ENCODE results near the gene ACBD6. TPM values are rescaled to one million over a fixed set of nuclear protein-coding genes. Genes with fewer than 3 reads are reported as not detected.

The ACBD6 gene
- total and polyA plus RNA-seq, 2 experiments from 2014 or later: 75.7 to 88.8 TPM

- H3K4me3 ChIP-seq: no peak overlapping the region
- H3K27me3 ChIP-seq (ENCODE audit: insufficient read depth): no peaks in the 10 kb centered on the region
- no peaks in the 10 kb centered on the region for H3K36me3 Mint-ChIP-seq (ENCODE audit: low read depth)
- no peaks in the 10 kb centered on the region for H3K79me2 ChIP-seq (replicated peaks; ENCODE audit: insufficient read depth)
- H3K9me3 Mint-ChIP-seq: no peaks in the 10 kb centered on the region; the same call in 2 of the 3 replicates
- no peak for ATAC-seq
- no peak overlapping the region for H3K4me3 Mint-ChIP-seq
- peaks cover 12% of the 10 kb centered on the region for H3K4me1 ChIP-seq (ENCODE audit: insufficient read depth)
- no peaks in the 10 kb centered on the region for H3K9me2 ChIP-seq (ENCODE audit: insufficient read depth)
- no peaks in the 10 kb centered on the region for H3K27me3 Mint-ChIP-seq (ENCODE audit: insufficient read depth, low read depth, poor library complexity)
- peaks cover 17% of the 10 kb centered on the region for H3K4me1 Mint-ChIP-seq
- no peak overlapping the region; the same call in 1 of the 2 replicates for H3K27ac Mint-ChIP-seq
- H3K27ac ChIP-seq (ENCODE audit: low read depth): no peak overlapping the region
- H4K20me1 ChIP-seq (replicated peaks; ENCODE audit: insufficient read depth): no peaks in the 10 kb centered on the region
- H2AFZ ChIP-seq: peak overlapping the region; percentile 91; the same call in 1 of the 2 replicates
- DNase-seq (ENCODE audit: low spot score): no peak
- H3K36me3 ChIP-seq (ENCODE audit: insufficient read depth): no peaks in the 10 kb centered on the region
- H3F3A ChIP-seq (replicated peaks; ENCODE audit: low read depth): no peaks in the 10 kb centered on the region
- H3K4me2 ChIP-seq: no peak overlapping the region
- TF ChIP-seq EZH2phosphoT487 (IDR thresholded peaks at IDR 0.05; ENCODE audit: unreplicated experiment): no peak
- TF ChIP-seq ETS1 (IDR thresholded peaks at IDR 0.05): no peak
- TF ChIP-seq STAT1 (IDR thresholded peaks at IDR 0.05; ENCODE audit: unreplicated experiment): no peak
Measured at GRCh38 chr1:180542838-180543145, 40.4 kb upstream of the ACBD6 start.

DNA sequence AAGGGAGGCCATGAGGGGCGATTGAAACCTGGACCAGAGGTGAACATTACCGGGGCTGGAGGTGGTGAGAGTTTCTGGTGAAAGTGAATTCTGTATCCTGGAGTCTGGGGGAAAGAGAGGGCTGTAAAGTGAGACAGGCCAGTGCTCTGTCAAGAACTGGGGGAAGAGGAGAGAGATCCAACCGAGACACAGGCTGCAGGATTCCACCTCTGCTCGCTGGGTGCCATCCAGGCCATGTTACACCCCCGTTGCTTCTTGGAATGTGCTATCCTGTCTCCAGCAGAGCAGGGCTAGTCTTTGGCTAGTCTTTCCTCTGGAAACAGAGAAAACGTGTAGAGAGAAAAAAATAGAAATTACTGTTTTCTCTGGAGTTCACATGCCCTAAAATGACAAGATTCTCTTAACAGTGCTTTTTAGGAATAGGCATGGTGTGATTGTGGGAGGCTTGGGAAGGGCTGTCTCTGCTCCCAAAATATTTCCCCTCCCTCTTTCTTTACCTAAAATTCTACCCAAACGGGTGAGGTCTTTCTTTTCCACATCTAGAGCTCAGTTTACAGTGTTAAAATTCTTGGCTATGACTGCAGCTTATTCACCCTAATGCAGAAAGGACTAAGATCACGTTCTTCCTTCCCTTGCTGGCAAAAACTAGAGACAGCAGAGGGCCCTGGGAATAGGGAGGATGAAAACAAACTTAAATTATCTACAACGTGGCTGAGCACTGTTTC, 39.9 kb upstream of the ACBD6 start:
- Histone ChIP-seq H3K9me2 (ENCODE audit: insufficient read depth) (no peaks in the 10 kb centered on the region), H3F3A (replicated peaks; ENCODE audit: low read depth) (no peaks in the 10 kb centered on the region), H3K36me3 (ENCODE audit: insufficient read depth) (no peaks in the 10 kb centered on the region), H3K27ac (ENCODE audit: low read depth) (no peak overlapping the region), H3K27me3 (ENCODE audit: insufficient read depth) (no peaks in the 10 kb centered on the region), H3K4me3 (no peak overlapping the region), H2AFZ (peak overlapping the region; percentile 91), H3K4me2 (no peak overlapping the region; the same call in 1 of the 2 replicates), H4K20me1 (replicated peaks; ENCODE audit: insufficient read depth) (no peaks in the 10 kb centered on the region), H3K79me2 (replicated peaks; ENCODE audit: insufficient read depth) (no peaks in the 10 kb centered on the region), H3K4me1 (ENCODE audit: insufficient read depth) (peaks cover 12% of the 10 kb centered on the region)
- DNase-seq (ENCODE audit: low spot score) (peak; percentile 35), ATAC-seq (peak; percentile 96)
- Mint-ChIP-seq H3K4me1 (peaks cover 17% of the 10 kb centered on the region), H3K4me3 (no peak overlapping the region), H3K27ac (peak overlapping the region; percentile 34), H3K36me3 (ENCODE audit: low read depth) (no peaks in the 10 kb centered on the region), H3K9me3 (no peaks in the 10 kb centered on the region; the same call in 2 of the 3 replicates), H3K27me3 (ENCODE audit: insufficient read depth, low read depth, poor library complexity) (no peaks in the 10 kb centered on the region)
- TF ChIP-seq, protein P1, sequence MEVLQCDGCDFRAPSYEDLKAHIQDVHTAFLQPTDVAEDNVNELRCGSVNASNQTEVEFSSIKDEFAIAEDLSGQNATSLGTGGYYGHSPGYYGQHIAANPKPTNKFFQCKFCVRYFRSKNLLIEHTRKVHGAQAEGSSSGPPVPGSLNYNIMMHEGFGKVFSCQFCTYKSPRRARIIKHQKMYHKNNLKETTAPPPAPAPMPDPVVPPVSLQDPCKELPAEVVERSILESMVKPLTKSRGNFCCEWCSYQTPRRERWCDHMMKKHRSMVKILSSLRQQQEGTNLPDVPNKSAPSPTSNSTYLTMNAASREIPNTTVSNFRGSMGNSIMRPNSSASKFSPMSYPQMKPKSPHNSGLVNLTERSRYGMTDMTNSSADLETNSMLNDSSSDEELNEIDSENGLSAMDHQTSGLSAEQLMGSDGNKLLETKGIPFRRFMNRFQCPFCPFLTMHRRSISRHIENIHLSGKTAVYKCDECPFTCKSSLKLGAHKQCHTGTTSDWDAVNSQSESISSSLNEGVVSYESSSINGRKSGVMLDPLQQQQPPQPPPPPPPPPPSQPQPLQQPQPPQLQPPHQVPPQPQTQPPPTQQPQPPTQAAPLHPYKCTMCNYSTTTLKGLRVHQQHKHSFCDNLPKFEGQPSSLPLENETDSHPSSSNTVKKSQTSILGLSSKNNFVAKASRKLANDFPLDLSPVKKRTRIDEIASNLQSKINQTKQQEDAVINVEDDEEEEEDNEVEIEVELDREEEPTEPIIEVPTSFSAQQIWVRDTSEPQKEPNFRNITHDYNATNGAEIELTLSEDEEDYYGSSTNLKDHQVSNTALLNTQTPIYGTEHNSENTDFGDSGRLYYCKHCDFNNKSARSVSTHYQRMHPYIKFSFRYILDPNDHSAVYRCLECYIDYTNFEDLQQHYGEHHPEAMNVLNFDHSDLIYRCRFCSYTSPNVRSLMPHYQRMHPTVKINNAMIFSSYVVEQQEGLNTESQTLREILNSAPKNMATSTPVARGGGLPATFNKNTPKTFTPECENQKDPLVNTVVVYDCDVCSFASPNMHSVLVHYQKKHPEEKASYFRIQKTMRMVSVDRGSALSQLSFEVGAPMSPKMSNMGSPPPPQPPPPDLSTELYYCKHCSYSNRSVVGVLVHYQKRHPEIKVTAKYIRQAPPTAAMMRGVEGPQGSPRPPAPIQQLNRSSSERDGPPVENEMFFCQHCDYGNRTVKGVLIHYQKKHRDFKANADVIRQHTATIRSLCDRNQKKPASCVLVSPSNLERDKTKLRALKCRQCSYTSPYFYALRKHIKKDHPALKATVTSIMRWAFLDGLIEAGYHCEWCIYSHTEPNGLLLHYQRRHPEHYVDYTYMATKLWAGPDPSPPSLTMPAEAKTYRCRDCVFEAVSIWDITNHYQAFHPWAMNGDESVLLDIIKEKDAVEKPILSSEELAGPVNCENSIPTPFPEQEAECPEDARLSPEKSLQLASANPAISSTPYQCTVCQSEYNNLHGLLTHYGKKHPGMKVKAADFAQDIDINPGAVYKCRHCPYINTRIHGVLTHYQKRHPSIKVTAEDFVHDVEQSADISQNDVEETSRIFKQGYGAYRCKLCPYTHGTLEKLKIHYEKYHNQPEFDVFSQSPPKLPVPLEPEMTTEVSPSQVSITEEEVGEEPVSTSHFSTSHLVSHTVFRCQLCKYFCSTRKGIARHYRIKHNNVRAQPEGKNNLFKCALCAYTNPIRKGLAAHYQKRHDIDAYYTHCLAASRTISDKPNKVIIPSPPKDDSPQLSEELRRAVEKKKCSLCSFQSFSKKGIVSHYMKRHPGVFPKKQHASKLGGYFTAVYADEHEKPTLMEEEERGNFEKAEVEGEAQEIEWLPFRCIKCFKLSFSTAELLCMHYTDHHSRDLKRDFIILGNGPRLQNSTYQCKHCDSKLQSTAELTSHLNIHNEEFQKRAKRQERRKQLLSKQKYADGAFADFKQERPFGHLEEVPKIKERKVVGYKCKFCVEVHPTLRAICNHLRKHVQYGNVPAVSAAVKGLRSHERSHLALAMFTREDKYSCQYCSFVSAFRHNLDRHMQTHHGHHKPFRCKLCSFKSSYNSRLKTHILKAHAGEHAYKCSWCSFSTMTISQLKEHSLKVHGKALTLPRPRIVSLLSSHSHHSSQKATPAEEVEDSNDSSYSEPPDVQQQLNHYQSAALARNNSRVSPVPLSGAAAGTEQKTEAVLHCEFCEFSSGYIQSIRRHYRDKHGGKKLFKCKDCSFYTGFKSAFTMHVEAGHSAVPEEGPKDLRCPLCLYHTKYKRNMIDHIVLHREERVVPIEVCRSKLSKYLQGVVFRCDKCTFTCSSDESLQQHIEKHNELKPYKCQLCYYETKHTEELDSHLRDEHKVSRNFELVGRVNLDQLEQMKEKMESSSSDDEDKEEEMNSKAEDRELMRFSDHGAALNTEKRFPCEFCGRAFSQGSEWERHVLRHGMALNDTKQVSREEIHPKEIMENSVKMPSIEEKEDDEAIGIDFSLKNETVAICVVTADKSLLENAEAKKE (CRISPR knock-in tag; IDR thresholded peaks at IDR 0.05): no peak
- TF ChIP-seq NANOG (IDR thresholded peaks at IDR 0.05; ENCODE audit: borderline replicate concordance): no peak
- TF ChIP-seq ZNF331 (CRISPR knock-in tag; IDR thresholded peaks at IDR 0.05; ENCODE audit: low read depth): no peak
- TF ChIP-seq JUNB (IDR thresholded peaks at IDR 0.05; ENCODE audit: unreplicated experiment): no peak
- TF ChIP-seq, protein P2, sequence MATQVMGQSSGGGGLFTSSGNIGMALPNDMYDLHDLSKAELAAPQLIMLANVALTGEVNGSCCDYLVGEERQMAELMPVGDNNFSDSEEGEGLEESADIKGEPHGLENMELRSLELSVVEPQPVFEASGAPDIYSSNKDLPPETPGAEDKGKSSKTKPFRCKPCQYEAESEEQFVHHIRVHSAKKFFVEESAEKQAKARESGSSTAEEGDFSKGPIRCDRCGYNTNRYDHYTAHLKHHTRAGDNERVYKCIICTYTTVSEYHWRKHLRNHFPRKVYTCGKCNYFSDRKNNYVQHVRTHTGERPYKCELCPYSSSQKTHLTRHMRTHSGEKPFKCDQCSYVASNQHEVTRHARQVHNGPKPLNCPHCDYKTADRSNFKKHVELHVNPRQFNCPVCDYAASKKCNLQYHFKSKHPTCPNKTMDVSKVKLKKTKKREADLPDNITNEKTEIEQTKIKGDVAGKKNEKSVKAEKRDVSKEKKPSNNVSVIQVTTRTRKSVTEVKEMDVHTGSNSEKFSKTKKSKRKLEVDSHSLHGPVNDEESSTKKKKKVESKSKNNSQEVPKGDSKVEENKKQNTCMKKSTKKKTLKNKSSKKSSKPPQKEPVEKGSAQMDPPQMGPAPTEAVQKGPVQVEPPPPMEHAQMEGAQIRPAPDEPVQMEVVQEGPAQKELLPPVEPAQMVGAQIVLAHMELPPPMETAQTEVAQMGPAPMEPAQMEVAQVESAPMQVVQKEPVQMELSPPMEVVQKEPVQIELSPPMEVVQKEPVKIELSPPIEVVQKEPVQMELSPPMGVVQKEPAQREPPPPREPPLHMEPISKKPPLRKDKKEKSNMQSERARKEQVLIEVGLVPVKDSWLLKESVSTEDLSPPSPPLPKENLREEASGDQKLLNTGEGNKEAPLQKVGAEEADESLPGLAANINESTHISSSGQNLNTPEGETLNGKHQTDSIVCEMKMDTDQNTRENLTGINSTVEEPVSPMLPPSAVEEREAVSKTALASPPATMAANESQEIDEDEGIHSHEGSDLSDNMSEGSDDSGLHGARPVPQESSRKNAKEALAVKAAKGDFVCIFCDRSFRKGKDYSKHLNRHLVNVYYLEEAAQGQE (IDR thresholded peaks at IDR 0.05; ENCODE audit: unreplicated experiment): no peak
- TF ChIP-seq EZH2phosphoT487 (IDR thresholded peaks at IDR 0.05; ENCODE audit: unreplicated experiment): no peak
- no peak for TF ChIP-seq EZH2 (IDR thresholded peaks at IDR 0.05; ENCODE audit: low read depth, unreplicated experiment)
